GM19035 (cell line): ENCODE results near the gene NELFB.

Source experiments
- ATAC-seq: cut with Tn5 transposase; IDR thresholded peaks from one replicate; pipeline ENCODE4 v1.9.1; 2021; ENCODE audit not compliant: unreplicated experiment

NELFB gene

GRCh38 chr9:137267933-137268355 lies 12.8 kb downstream of the NELFB start:
- ATAC-seq, result no peak

- ATAC-seq, result no peak
Observed at GRCh38 chr9:137268538-137269201, 13.5 kb downstream of the NELFB start.

GRCh38 chr9:137269231-137269772 lies 14.2 kb downstream of the NELFB start:
- ATAC-seq, result no peak

DNA sequence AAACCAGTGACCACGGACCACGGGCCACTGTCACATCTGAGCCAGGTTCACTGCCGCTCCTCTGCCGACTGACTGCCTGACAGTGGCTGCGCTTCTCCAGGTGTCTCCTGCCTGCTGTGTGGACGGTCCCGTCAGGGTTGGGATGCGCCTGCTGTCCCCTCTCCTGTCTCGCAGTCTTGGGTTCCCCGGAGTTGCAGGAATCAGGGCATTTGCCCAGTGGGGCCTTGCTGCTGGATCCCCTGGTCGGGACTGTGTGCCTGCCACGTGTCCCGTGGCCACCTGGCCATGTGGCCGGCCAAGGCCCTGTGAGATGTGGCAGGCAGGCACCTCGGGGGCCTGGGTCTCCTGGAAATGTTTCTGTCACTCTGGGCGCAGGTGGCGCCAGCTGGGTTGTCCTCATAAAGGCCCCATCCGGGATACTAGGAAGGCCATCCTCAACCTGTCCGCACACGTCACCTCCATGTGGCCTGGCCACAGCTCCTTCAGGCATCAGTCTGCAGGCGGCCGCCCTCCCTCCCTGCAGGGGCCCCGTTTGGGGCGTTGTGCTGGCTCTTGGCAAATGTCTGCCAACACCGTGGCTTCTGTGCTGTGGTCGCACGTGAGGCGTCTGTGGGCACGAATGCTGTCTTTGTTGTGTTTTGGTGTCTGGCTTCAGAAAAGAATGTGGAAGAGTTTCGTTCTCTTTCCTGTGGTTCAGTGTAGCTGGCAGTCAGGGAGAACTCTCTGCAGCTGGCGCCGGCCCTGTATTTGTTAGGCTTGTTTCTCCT lies 16.0 kb downstream of the NELFB start:
- no peak for ATAC-seq

DNA sequence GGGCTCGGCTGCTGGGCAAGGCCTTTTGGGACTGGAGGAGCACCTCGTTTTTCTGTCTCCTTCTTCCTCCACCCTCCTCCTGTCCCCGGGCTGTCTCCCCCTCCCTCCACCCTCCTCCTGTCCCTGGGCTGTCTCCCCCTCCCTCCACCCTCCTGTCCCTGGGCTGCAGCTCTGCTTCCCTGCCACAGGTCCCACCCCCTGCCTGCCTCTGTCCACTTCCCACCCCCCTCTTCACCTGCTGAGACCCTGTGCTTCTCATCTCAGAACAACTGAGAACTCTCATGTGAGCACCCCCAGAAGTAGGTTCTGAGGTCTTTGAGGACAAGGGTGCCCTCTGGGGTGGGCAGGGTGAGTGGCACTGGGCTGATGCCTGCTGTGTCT lies 16.6 kb downstream of the NELFB start:
- ATAC-seq, result no peak

DNA sequence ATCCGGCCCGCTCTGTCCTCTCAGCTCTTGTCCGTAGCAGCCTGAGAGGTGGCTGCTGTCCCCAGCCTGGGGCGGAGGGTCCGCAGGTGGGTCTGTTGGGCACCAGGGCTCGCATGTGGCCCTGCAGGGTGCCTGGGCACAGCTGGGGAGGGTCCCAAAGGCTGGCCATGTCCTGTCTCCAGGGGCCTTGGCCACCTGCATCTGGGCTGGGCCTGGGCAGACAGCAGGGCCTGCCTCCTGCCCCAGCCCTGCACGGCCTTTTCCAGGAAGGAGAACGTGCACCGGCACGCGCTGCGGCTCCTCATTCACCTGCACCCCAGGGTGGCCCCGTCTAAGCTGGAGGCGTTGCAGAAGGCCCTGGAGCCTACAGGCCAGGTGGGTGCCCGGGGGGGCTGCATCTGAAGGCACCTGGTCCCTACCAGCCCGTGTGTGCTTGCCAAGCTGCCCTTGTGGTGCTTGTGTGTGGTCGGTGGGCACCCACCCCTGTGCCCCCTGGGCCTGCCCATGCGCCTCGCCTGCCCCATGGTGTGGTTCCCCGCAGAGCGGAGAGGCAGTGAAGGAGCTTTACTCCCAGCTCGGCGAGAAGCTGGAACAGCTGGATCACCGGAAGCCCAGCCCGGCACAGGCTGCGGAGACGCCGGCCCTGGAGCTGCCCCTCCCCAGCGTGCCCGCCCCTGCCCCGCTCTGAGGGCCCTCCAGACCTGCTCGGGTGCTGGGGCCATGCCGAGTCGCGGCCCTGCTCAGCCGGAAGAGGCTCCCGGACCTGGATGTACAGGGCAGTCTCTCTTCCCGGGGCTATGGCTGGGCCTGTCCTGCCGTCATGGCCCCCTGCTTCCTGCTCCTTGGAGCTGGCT lies 17.3 kb downstream of the NELFB start:
- no peak for ATAC-seq

- no peak for ATAC-seq
Observed at GRCh38 chr9:137273095-137273490, 18.0 kb downstream of the NELFB start.

GRCh38 chr9:137273611-137274320 lies 18.6 kb downstream of the NELFB start:
- no peak for ATAC-seq

DNA sequence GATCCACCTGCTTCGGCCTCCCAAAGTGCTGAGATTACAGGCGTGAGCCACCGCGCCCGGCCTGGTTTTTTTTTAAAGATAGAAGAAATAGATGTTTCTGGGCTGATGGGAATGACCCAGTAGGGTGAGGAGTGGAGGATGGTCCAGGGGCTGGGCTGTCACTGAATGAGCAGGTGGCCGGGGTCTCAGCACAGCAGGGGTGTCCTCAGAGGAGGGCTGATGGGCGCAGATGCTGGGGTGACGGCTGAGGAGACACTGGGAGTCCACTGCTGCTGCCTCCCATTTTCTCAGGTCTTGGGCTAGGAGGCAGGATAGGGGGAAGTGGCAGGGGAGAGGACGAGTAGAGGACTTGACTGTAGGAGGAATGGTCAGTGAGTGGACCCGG lies 20.1 kb downstream of the NELFB start:
- no peak for ATAC-seq

GRCh38 chr9:137275588-137276472 lies 20.7 kb downstream of the NELFB start:
- no peak for ATAC-seq

GRCh38 chr9:137276473-137277328 lies 21.6 kb downstream of the NELFB start:
- ATAC-seq, result no peak

DNA sequence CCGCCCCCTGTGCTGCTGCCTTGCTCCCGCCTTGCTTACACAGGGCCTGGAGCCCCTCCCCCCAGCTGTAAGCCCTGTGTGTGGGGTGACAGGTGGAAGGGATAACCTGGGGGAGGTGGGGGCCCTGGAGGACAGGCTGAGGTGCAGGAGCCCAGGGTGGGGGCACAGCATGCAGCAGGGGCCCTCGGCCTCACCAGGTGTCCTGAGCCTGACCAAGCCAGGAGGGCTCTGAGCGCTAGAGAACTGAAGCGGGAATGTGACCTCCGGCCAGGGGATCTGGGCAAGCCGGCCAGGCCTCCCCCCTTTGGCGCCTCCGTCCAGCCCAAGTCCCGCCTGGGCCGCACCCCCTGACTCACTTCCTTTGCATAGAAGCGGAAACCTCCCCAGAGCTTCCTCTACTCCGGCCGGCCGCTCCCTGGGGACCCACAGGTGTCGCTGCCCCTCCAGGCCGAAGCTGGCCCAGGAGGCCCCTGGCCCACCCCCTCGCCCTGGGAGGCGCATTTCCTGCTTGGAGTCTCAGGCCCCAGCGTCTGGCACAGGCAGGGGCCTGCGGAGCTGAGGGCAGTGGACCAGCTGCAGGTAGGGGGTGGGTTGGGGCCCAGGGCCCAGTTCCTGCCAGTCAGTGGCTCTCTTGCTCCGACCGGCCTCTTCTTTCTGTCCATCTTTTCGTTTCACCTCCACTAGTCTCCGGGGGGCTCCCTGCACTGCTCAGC lies 22.4 kb downstream of the NELFB start, which contains the start of gene TOR4A:
TSS of gene TOR4A (plus strand) at position 398 of the 713 bp plus-strand sequence. CDS start 964 bp downstream, outside the sequence.
- peak; percentile 69 for ATAC-seq

- peak; percentile 5 for ATAC-seq
Observed at GRCh38 chr9:137278061-137278701, 23.1 kb downstream of the NELFB start.

GRCh38 chr9:137278721-137279711 lies 23.9 kb downstream of the NELFB start:
- no peak for ATAC-seq

GRCh38 chr9:137279741-137280473 lies 24.8 kb downstream of the NELFB start:
- no peak for ATAC-seq
